ENCODE measurements around the gene PYCR2. TPM values are rescaled to one million over a fixed set of nuclear protein-coding genes. Genes with fewer than 3 reads are reported as not detected.

The PYCR2 gene
- total and polyA plus RNA-seq, 2 of the 8 experiments (the other 6 are each of a cell fraction or from before 2014, with no cell fraction given), result 79.3 to 84.6 TPM

- H3K4me3 ChIP-seq (ENCODE audit: extremely low read depth in 1 of 4, insufficient read depth in 2 of 4, low read depth in 3 of 4, low read length in 4 of 4), result no peak overlapping the region
- no peak overlapping the region for H2BK120ac ChIP-seq (replicated peaks; ENCODE audit: low read depth, low read length)
- H4K5ac ChIP-seq (ENCODE audit: insufficient read length, low read depth, low read length), result no peak overlapping the region
- no peaks in the 10 kb centered on the region; a peak in 2 of 7 replicates for H3K27me3 ChIP-seq (replicated peaks in 1 of 4; ENCODE audit: control insufficient read depth in 3 of 4, extremely low read depth in 1 of 4, insufficient read depth in 3 of 4, low read length in 3 of 4)
- no peak overlapping the region for H2AK5ac ChIP-seq (ENCODE audit: low read depth, low read length)
- H3K4me1 ChIP-seq (replicated peaks in 1 of 4; ENCODE audit: control insufficient read depth in 3 of 4, insufficient read depth in 4 of 4, low read length in 3 of 4), result peaks cover 0 to 7% (median 1%) of the 10 kb centered on the region in 4 experiments; a peak in 2 of 7 replicates
- H4K20me1 ChIP-seq (replicated peaks in 1 of 2; ENCODE audit: control insufficient read depth in 1 of 2, insufficient read depth in 2 of 2, low read length in 2 of 2), result no peaks in the 10 kb centered on the region
- no peak overlapping the region for H3K9ac ChIP-seq (replicated peaks in 1 of 4; ENCODE audit: extremely low read depth in 1 of 4, low read depth in 3 of 4, low read length in 3 of 4)
- no peak overlapping the region for H3K4ac ChIP-seq (replicated peaks; ENCODE audit: insufficient read length, low read depth, low read length)
- no peak overlapping the region for H2BK5ac ChIP-seq (ENCODE audit: low read depth, low read length)
- DNase-seq (ENCODE audit: low read depth in 1 of 2, low spot score in 2 of 2) (no peak), FAIRE-seq (no peak)
- H3K56ac ChIP-seq (replicated peaks; ENCODE audit: insufficient read length, low read depth, low read length), result no peak overlapping the region
- H4K8ac ChIP-seq (ENCODE audit: extremely low read depth, insufficient read depth, low read length), result no peak overlapping the region
- WGBS, 2 experiments (ENCODE audit: extremely low coverage in 1 of 2, insufficient coverage in 1 of 2, insufficient read length in 1 of 2, insufficient replicate concordance in 2 of 2, low coverage in 1 of 2, low lambda C conversion rate in 2 of 2, missing lambda C conversion rate in 1 of 2), result 89% methylated on average over 2 of the region's 2 CpGs; no CpG with 5 or more reads in 1 of the 2 experiments
- H2BK20ac ChIP-seq (ENCODE audit: low read length), result no peak overlapping the region
- H3K9me3 ChIP-seq (ENCODE audit: insufficient read depth in 2 of 2, low read depth in 1 of 2, low read length in 1 of 2), result no peaks in the 10 kb centered on the region
- TF ChIP-seq CTBP2 (IDR thresholded peaks at IDR 0.05; ENCODE audit: borderline replicate concordance, insufficient read depth, insufficient read length, low read length), result no peak
- no peak for TF ChIP-seq TAF7 (optimal IDR thresholded peaks at IDR 0.05; ENCODE audit: borderline replicate concordance, low read depth, low read length)
- no peak for TF ChIP-seq ATF2 (IDR thresholded peaks at IDR 0.05; ENCODE audit: low read length)
- TF ChIP-seq SP4 (IDR thresholded peaks at IDR 0.05; ENCODE audit: low read length), result no peak
- no peak for TF ChIP-seq SP1 (IDR thresholded peaks at IDR 0.05; ENCODE audit: low read depth, low read length)
- no peak for TF ChIP-seq BRCA1 (IDR thresholded peaks at IDR 0.05; ENCODE audit: low read depth, low read length)
- TF ChIP-seq CEBPB (IDR thresholded peaks at IDR 0.05; ENCODE audit: low read depth, low read length), result no peak
- TF ChIP-seq JUND (IDR thresholded peaks at IDR 0.05; ENCODE audit: low read length), result no peak
- TF ChIP-seq KDM4A (IDR thresholded peaks at IDR 0.05; ENCODE audit: low read depth, low read length, severe bottlenecking), result no peak
- no peak for TF ChIP-seq BACH1 (IDR thresholded peaks at IDR 0.05; ENCODE audit: low read length)
- TF ChIP-seq SP2 (IDR thresholded peaks at IDR 0.05; ENCODE audit: low read length), result no peak
- no peak for TF ChIP-seq EGR1 (IDR thresholded peaks at IDR 0.05; ENCODE audit: borderline replicate concordance, low read depth, low read length)
- TF ChIP-seq EZH2 (IDR thresholded peaks at IDR 0.05; ENCODE audit: low read depth, low read length, severe bottlenecking), result no peak
- no peak overlapping the region for H3K27ac ChIP-seq (ENCODE audit: low read depth, low read length)
- H3K79me2 ChIP-seq (ENCODE audit: control insufficient read depth in 1 of 2, insufficient read depth in 2 of 2, low read length in 2 of 2), result no peaks in the 10 kb centered on the region
- no peak overlapping the region for H3K18ac ChIP-seq (ENCODE audit: extremely low read depth, low read length)
- H4K91ac ChIP-seq (replicated peaks; ENCODE audit: insufficient read length, low read length), result no peak overlapping the region
- CTCF ChIA-PET (ENCODE audit: partially characterized antibody), result interaction anchor here (0.6 to 18.7 kb wide), 11 partner anchors 12 to 535 kb away, joined by 3 to 406 read pairs (median 5); partner anchors contain the start of genes LEFTY1 and TMEM63A
- POLR2A ChIA-PET (ENCODE audit: partially characterized antibody), result interaction anchor here (1.1 to 5.3 kb wide), 6 partner anchors 10 to 153 kb away, joined by 3 to 41 read pairs (median 6); partner anchors contain the start of genes H3-3A, LEFTY1 and TMEM63A
- H3K79me1 ChIP-seq (ENCODE audit: low read depth, low read length), result no peaks in the 10 kb centered on the region
- no peak overlapping the region for H3K4me2 ChIP-seq (ENCODE audit: insufficient read depth in 1 of 2, low read depth in 2 of 2, low read length in 2 of 2)
- H2AFZ ChIP-seq (ENCODE audit: low read length), result no peak overlapping the region
- no peak overlapping the region for H3K23ac ChIP-seq (ENCODE audit: insufficient read length)
- H3K36me3 ChIP-seq (ENCODE audit: control insufficient read depth in 2 of 4, insufficient read depth in 4 of 4, low read length in 3 of 4), result no peaks in the 10 kb centered on the region
- 0 out of 2 replicates have a peak overlapping the region, but pooled peaks have one; percentile 68 for H2BK12ac ChIP-seq (ENCODE audit: low read depth, low read length)
- H3K23me2 ChIP-seq (ENCODE audit: low read depth, low read length), result no peaks in the 10 kb centered on the region
- no peak overlapping the region for H2BK15ac ChIP-seq (ENCODE audit: low read length)
- no peak overlapping the region for H3K14ac ChIP-seq (ENCODE audit: insufficient read length)
Measured at GRCh38 chr1:225908773-225909172, 15.3 kb downstream of the PYCR2 start.
